ENCODE measurements around the gene GDF7.

DNA sequence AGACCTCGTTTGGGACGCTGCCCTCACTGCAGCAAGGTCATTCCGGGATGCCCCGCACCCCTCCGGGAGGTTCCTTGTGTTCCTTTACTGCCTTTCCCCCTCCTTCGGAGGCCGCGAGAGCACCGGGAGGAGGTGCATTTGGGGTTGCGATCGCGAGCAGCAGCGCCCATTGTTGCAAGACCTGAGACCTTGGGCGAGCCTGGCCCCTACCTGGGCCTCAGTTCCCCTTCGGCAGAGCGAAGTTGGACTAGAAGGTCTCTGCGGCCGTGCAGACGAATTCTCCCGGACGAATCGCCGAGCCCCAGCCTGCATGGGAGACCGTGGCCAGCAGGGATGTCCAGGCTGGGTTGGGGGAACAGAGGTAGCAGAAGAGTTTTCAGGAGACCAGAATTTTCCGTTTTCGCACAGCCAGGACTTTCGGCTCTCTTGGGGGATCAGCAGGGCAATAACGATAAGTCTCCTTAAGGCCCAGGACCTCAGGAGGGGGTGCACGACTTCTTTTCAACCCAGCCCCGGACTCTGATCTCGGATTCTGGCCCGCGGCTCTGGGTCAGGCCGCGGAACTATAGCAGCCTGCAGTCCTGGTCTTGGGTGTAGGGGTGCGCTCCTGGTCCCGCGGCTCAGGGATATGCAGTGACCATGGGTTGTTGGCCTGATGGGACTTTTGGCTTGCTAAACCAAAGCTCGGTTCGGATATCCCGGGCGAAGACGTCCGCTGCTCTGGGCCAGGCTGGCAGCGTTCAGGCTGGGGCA lies 2.8 kb downstream of the GDF7 start:
- TF ChIP-seq, protein P1, sequence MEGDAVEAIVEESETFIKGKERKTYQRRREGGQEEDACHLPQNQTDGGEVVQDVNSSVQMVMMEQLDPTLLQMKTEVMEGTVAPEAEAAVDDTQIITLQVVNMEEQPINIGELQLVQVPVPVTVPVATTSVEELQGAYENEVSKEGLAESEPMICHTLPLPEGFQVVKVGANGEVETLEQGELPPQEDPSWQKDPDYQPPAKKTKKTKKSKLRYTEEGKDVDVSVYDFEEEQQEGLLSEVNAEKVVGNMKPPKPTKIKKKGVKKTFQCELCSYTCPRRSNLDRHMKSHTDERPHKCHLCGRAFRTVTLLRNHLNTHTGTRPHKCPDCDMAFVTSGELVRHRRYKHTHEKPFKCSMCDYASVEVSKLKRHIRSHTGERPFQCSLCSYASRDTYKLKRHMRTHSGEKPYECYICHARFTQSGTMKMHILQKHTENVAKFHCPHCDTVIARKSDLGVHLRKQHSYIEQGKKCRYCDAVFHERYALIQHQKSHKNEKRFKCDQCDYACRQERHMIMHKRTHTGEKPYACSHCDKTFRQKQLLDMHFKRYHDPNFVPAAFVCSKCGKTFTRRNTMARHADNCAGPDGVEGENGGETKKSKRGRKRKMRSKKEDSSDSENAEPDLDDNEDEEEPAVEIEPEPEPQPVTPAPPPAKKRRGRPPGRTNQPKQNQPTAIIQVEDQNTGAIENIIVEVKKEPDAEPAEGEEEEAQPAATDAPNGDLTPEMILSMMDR (conservative IDR thresholded peaks at IDR 0.05; ENCODE audit: low read length), result no peak
- no peak for TF ChIP-seq EZH2phosphoT487 (IDR thresholded peaks at IDR 0.05; ENCODE audit: borderline replicate concordance, low read depth, low read length)

Measured in OCI-LY7 (cell line).